HEK293 (cell line): ENCODE data around the gene CYB561D2.

ENCODE experiments used
- CTCF ChIA-PET: fragments of 350-600 bp; formaldehyde crosslinking; extraction: SDS; loops from one replicate; lab custom pipeline; 2021; ENCODE audit warnings: antibody characterized with exemption; lab: Yijun Ruan, JAX
- POLR2A ChIA-PET: fragments of 300-600 bp; formaldehyde crosslinking; extraction: SDS; loops from one replicate; lab custom pipeline; 2020; ENCODE audit warnings: antibody characterized with exemption, inconsistent platforms; lab: Yijun Ruan, JAX
- H3K27ac ChIP-seq: fragments of 200-500 bp; sonication (Bioruptor generic); 2 replicates; pipeline ENCODE4 v1.5.1; 2014; ENCODE audit warnings: low read depth, low read length, control low read depth, inconsistent platforms; ENCODE audit errors: extremely low read depth
- H3K36me3 ChIP-seq, 2 experiments: fragments of 200-500 bp in 1 of 2; sonication (Bioruptor generic) in 1 of 2; 1 replicate in 1 of 2; 2 replicates in 1 of 2; pipeline ENCODE4 v1.5.1; 2014 to 2017; ENCODE audit warnings: inconsistent platforms in 2 of 2, low read length in 2 of 2; ENCODE audit not compliant: control insufficient read depth in 2 of 2, insufficient read depth in 1 of 2
- H3K4me1 ChIP-seq: fragments of 200-500 bp; sonication (Bioruptor generic); 2 replicates; pipeline ENCODE4 v1.5.1; 2014; ENCODE audit warnings: mild to moderate bottlenecking, low read length, inconsistent platforms; ENCODE audit not compliant: control insufficient read depth, insufficient read depth
- H3K4me3 ChIP-seq: 2 replicates; pipeline ENCODE4 v1.5.1; 2011; ENCODE audit warnings: low read depth, mild to moderate bottlenecking, control low read depth, low read length, moderate library complexity
- H3K9me3 ChIP-seq: fragments of 200-500 bp; sonication (Bioruptor generic); 2 replicates; pipeline ENCODE4 v1.5.1; 2014; ENCODE audit warnings: low read depth, low read length, inconsistent platforms; ENCODE audit not compliant: control insufficient read depth, insufficient read depth
- BCL11B ChIP-seq: fragments of 450-650 bp; formaldehyde crosslinking; IDR thresholded peaks from 2 replicates; pipeline ENCODE4 v1.5.1; 2016; ENCODE audit warnings: low read depth, missing biosample characterization, missing genetic modification characterization
- EGR2 ChIP-seq: fragments of 450-650 bp; formaldehyde crosslinking; IDR thresholded peaks from 2 replicates; pipeline ENCODE4 v1.5.1; 2016; ENCODE audit warnings: low read depth, missing biosample characterization, missing genetic modification characterization
- GLI4 ChIP-seq: fragments of 450-650 bp; formaldehyde crosslinking; IDR thresholded peaks from 2 replicates; pipeline ENCODE4 v1.5.1; 2016; ENCODE audit warnings: missing biosample characterization, missing genetic modification characterization
- HOXA7 ChIP-seq: sonication (generic); formaldehyde crosslinking; IDR thresholded peaks from 2 replicates; pipeline ENCODE4 v1.8.1; 2022; ENCODE audit warnings: missing genetic modification reagents, borderline replicate concordance
- HOXC10 ChIP-seq: sonication (generic); formaldehyde crosslinking; IDR thresholded peaks from 2 replicates; pipeline ENCODE4 v1.8.1; 2023; ENCODE audit warnings: mild to moderate bottlenecking, missing genetic modification reagents
- KLF16 ChIP-seq: fragments of 450-650 bp; formaldehyde crosslinking; IDR thresholded peaks from 2 replicates; pipeline ENCODE4 v1.5.1; 2017; ENCODE audit warnings: missing biosample characterization, missing genetic modification characterization
- KLF8 ChIP-seq: fragments of 450-650 bp; formaldehyde crosslinking; IDR thresholded peaks from 2 replicates; pipeline ENCODE4 v1.5.1; 2016; ENCODE audit warnings: missing biosample characterization, missing genetic modification characterization
- MEIS1 ChIP-seq: sonication (generic); formaldehyde crosslinking; IDR thresholded peaks from 2 replicates; pipeline ENCODE4 v1.8.1; 2022; ENCODE audit warnings: missing genetic modification reagents, mild to moderate bottlenecking, borderline replicate concordance
- TRIM28 ChIP-seq: IDR thresholded peaks from 2 replicates; pipeline ENCODE4 v1.6.1; 2011; ENCODE audit warnings: low read length, control low read depth, borderline replicate concordance
- YY1 ChIP-seq: fragments of 450-650 bp; formaldehyde crosslinking; IDR thresholded peaks from 2 replicates; pipeline ENCODE4 v1.5.1; 2018; ENCODE audit warnings: missing biosample characterization, missing genetic modification characterization
- ZFHX2 ChIP-seq: fragments of 450-650 bp; formaldehyde crosslinking; conservative IDR thresholded peaks from 2 replicates; pipeline ENCODE4 v1.5.1; 2016; ENCODE audit warnings: missing biosample characterization, missing genetic modification characterization
- ZIC2 ChIP-seq: fragments of 450-650 bp; formaldehyde crosslinking; IDR thresholded peaks from 2 replicates; pipeline ENCODE4 v1.5.1; 2016; ENCODE audit warnings: missing biosample characterization, missing genetic modification characterization
- ZNF214 ChIP-seq: fragments of 450-650 bp; formaldehyde crosslinking; IDR thresholded peaks from 2 replicates; pipeline ENCODE4 v1.5.1; 2017; ENCODE audit warnings: missing biosample characterization, mild to moderate bottlenecking, missing genetic modification characterization, borderline replicate concordance
- ZNF266 ChIP-seq: fragments of 450-650 bp; formaldehyde crosslinking; IDR thresholded peaks from 2 replicates; pipeline ENCODE4 v1.5.1; 2016; ENCODE audit warnings: missing biosample characterization, missing genetic modification characterization, low read depth
- ZNF274 ChIP-seq, 2 experiments: fragments of 200-500 bp in 1 of 2; fragments of 450-650 bp in 1 of 2; sonication (Bioruptor generic) in 1 of 2; formaldehyde crosslinking in 1 of 2; IDR thresholded peaks; 2 replicates each; pipeline versions ENCODE4 v1.5.1 to v1.6.1; 2014 to 2016; ENCODE audit warnings: borderline replicate concordance in 1 of 2, inconsistent platforms in 1 of 2, low read length in 1 of 2, missing biosample characterization in 1 of 2, missing genetic modification characterization in 1 of 2
- ZNF391 ChIP-seq: fragments of 450-650 bp; formaldehyde crosslinking; IDR thresholded peaks from 2 replicates; pipeline ENCODE4 v1.5.1; 2016; ENCODE audit warnings: low read depth, missing biosample characterization, missing genetic modification characterization, borderline replicate concordance
- ZNF510 ChIP-seq: fragments of 450-650 bp; formaldehyde crosslinking; IDR thresholded peaks from 2 replicates; pipeline ENCODE4 v1.5.1; 2018; ENCODE audit warnings: mild to moderate bottlenecking, missing genetic modification characterization, missing biosample characterization; ENCODE audit not compliant: insufficient replicate concordance
- ZNF624 ChIP-seq: fragments of 450-650 bp; formaldehyde crosslinking; IDR thresholded peaks from 2 replicates; pipeline ENCODE4 v1.5.1; 2017; ENCODE audit warnings: missing biosample characterization, missing genetic modification characterization
- ZNF670 ChIP-seq: fragments of 450-650 bp; formaldehyde crosslinking; IDR thresholded peaks from 2 replicates; pipeline ENCODE4 v1.5.1; 2016; ENCODE audit warnings: missing biosample characterization, missing genetic modification characterization, low read depth
- ZNF707 ChIP-seq: fragments of 450-650 bp; formaldehyde crosslinking; IDR thresholded peaks from 2 replicates; pipeline ENCODE4 v1.5.1; 2016; ENCODE audit warnings: missing biosample characterization, missing genetic modification characterization
- ZSCAN16 ChIP-seq: fragments of 450-650 bp; formaldehyde crosslinking; IDR thresholded peaks from 2 replicates; pipeline ENCODE4 v1.5.1; 2016; ENCODE audit warnings: missing biosample characterization, missing genetic modification characterization
- ZXDB ChIP-seq: fragments of 450-650 bp; formaldehyde crosslinking; IDR thresholded peaks from 2 replicates; pipeline ENCODE4 v1.5.1; 2016; ENCODE audit warnings: missing biosample characterization, missing genetic modification characterization
- TF ChIP-seq, protein P1 (sequence below): fragments of 450-650 bp; formaldehyde crosslinking; IDR thresholded peaks from 2 replicates; pipeline ENCODE4 v1.5.1; 2016; ENCODE audit warnings: missing biosample characterization, missing genetic modification characterization
- TF ChIP-seq, protein P2 (sequence below): fragments of 450-650 bp; formaldehyde crosslinking; IDR thresholded peaks from 2 replicates; pipeline ENCODE4 v1.5.1; 2017; ENCODE audit warnings: missing biosample characterization, missing genetic modification characterization
- TF ChIP-seq, protein P3 (sequence below): fragments of 450-650 bp; formaldehyde crosslinking; IDR thresholded peaks from 2 replicates; pipeline ENCODE4 v1.5.1; 2016; ENCODE audit warnings: missing biosample characterization, missing genetic modification characterization, low read depth
- TF ChIP-seq, protein P4 (sequence below): fragments of 450-650 bp; formaldehyde crosslinking; IDR thresholded peaks from 2 replicates; pipeline ENCODE4 v1.5.1; 2016; ENCODE audit warnings: missing biosample characterization, missing genetic modification characterization, low read depth
- TF ChIP-seq, protein P5 (sequence below): fragments of 450-650 bp; formaldehyde crosslinking; conservative IDR thresholded peaks from 2 replicates; pipeline ENCODE4 v1.5.1; 2016; ENCODE audit warnings: low read depth, missing biosample characterization, missing genetic modification characterization

CYB561D2 gene

DNA sequence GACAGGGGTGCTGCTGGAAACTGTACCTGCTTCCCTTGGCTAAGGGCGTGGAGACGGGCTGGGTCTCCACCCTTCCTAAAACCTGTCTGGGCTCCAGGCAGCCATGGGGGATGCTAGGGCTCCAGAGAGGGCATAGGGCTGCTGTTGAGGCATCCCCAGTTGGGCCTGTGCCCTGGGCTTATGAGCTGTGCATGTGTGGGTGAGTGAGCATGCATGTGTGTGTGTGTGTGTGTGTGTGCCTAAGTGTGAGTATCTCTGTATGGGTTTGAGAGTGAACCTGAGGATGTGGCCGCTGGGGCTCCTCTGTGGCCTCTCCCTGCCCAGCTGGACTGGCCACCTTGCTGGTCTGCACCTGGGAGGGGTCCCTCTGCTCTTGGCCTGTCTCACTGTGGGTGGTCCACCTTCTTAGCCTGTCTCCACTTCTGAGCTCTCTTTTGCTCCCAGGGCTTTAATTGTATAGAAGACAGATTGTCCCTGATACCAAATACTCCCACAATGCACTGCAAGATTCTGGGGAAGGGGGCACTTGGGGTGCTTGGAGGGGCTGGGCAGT is 20.5 kb downstream of the CYB561D2 start:
- Histone ChIP-seq H3K9me3 (no peaks in the 10 kb centered on the region), H3K36me3 (no peaks in the 10 kb centered on the region), H3K4me1 (no peaks in the 10 kb centered on the region), H3K4me3 (no peak overlapping the region), H3K27ac (no peak overlapping the region; the same call in 1 of the 2 replicates)
- POLR2A ChIA-PET: interaction anchor here (1.0 kb wide), 1 partner anchor 171 kb away, joined by 3 read pairs; no protein-coding TSS in a partner anchor
- CTCF ChIA-PET: interaction anchor here (0.6 to 1.0 kb wide), 5 partner anchors 23 to 1402 kb away, joined by 3 read pairs; no protein-coding TSS in a partner anchor
- TF ChIP-seq ZNF624 (tag by site-specific recombination) (no peak), ZNF214 (no peak), KLF16 (tag by site-specific recombination) (no peak), KLF8 (tag by site-specific recombination) (no peak), MEIS1 (CRISPR knock-in tag) (no peak), EGR2 (tag by site-specific recombination) (peak; percentile 74), ZNF274 (IDR thresholded peaks at IDR 0.05; ENCODE audit: low read length) (no peak), ZNF274 (tag by site-specific recombination; IDR thresholded peaks at IDR 0.05; ENCODE audit: borderline replicate concordance) (no peak), ZSCAN16 (tag by site-specific recombination) (no peak), ZNF707 (tag by site-specific recombination) (no peak), ZNF391 (tag by site-specific recombination) (no peak), ZNF266 (tag by site-specific recombination) (no peak), YY1 (tag by site-specific recombination) (no peak), HOXA7 (CRISPR knock-in tag) (no peak), GLI4 (tag by site-specific recombination) (no peak), ZNF670 (tag by site-specific recombination) (no peak), HOXC10 (no peak), BCL11B (tag by site-specific recombination) (no peak), ZFHX2 (tag by site-specific recombination) (peak; percentile 95), ZNF510 (tag by site-specific recombination) (no peak), ZIC2 (tag by site-specific recombination) (peak; percentile 55; the same call in 1 of the 2 replicates), ZXDB (tag by site-specific recombination) (no peak), TRIM28 (no peak)
- TF ChIP-seq, protein P1, sequence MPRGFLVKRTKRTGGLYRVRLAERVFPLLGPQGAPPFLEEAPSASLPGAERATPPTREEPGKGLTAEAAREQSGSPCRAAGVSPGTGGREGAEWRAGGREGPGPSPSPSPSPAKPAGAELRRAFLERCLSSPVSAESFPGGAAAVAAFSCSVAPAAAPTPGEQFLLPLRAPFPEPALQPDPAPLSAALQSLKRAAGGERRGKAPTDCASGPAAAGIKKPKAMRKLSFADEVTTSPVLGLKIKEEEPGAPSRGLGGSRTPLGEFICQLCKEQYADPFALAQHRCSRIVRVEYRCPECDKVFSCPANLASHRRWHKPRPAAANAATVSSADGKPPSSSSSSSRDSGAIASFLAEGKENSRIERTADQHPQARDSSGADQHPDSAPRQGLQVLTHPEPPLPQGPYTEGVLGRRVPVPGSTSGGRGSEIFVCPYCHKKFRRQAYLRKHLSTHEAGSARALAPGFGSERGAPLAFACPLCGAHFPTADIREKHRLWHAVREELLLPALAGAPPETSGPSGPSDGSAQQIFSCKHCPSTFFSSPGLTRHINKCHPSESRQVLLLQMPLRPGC: no peak
- TF ChIP-seq, protein P2, sequence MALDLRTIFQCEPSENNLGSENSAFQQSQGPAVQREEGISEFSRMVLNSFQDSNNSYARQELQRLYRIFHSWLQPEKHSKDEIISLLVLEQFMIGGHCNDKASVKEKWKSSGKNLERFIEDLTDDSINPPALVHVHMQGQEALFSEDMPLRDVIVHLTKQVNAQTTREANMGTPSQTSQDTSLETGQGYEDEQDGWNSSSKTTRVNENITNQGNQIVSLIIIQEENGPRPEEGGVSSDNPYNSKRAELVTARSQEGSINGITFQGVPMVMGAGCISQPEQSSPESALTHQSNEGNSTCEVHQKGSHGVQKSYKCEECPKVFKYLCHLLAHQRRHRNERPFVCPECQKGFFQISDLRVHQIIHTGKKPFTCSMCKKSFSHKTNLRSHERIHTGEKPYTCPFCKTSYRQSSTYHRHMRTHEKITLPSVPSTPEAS: peak; percentile 43
- TF ChIP-seq, protein P3, sequence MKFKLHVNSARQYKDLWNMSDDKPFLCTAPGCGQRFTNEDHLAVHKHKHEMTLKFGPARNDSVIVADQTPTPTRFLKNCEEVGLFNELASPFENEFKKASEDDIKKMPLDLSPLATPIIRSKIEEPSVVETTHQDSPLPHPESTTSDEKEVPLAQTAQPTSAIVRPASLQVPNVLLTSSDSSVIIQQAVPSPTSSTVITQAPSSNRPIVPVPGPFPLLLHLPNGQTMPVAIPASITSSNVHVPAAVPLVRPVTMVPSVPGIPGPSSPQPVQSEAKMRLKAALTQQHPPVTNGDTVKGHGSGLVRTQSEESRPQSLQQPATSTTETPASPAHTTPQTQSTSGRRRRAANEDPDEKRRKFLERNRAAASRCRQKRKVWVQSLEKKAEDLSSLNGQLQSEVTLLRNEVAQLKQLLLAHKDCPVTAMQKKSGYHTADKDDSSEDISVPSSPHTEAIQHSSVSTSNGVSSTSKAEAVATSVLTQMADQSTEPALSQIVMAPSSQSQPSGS (tag by site-specific recombination): no peak
- TF ChIP-seq, protein P4, sequence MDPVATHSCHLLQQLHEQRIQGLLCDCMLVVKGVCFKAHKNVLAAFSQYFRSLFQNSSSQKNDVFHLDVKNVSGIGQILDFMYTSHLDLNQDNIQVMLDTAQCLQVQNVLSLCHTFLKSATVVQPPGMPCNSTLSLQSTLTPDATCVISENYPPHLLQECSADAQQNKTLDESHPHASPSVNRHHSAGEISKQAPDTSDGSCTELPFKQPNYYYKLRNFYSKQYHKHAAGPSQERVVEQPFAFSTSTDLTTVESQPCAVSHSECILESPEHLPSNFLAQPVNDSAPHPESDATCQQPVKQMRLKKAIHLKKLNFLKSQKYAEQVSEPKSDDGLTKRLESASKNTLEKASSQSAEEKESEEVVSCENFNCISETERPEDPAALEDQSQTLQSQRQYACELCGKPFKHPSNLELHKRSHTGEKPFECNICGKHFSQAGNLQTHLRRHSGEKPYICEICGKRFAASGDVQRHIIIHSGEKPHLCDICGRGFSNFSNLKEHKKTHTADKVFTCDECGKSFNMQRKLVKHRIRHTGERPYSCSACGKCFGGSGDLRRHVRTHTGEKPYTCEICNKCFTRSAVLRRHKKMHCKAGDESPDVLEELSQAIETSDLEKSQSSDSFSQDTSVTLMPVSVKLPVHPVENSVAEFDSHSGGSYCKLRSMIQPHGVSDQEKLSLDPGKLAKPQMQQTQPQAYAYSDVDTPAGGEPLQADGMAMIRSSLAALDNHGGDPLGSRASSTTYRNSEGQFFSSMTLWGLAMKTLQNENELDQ (tag by site-specific recombination): no peak
- TF ChIP-seq, protein P5, sequence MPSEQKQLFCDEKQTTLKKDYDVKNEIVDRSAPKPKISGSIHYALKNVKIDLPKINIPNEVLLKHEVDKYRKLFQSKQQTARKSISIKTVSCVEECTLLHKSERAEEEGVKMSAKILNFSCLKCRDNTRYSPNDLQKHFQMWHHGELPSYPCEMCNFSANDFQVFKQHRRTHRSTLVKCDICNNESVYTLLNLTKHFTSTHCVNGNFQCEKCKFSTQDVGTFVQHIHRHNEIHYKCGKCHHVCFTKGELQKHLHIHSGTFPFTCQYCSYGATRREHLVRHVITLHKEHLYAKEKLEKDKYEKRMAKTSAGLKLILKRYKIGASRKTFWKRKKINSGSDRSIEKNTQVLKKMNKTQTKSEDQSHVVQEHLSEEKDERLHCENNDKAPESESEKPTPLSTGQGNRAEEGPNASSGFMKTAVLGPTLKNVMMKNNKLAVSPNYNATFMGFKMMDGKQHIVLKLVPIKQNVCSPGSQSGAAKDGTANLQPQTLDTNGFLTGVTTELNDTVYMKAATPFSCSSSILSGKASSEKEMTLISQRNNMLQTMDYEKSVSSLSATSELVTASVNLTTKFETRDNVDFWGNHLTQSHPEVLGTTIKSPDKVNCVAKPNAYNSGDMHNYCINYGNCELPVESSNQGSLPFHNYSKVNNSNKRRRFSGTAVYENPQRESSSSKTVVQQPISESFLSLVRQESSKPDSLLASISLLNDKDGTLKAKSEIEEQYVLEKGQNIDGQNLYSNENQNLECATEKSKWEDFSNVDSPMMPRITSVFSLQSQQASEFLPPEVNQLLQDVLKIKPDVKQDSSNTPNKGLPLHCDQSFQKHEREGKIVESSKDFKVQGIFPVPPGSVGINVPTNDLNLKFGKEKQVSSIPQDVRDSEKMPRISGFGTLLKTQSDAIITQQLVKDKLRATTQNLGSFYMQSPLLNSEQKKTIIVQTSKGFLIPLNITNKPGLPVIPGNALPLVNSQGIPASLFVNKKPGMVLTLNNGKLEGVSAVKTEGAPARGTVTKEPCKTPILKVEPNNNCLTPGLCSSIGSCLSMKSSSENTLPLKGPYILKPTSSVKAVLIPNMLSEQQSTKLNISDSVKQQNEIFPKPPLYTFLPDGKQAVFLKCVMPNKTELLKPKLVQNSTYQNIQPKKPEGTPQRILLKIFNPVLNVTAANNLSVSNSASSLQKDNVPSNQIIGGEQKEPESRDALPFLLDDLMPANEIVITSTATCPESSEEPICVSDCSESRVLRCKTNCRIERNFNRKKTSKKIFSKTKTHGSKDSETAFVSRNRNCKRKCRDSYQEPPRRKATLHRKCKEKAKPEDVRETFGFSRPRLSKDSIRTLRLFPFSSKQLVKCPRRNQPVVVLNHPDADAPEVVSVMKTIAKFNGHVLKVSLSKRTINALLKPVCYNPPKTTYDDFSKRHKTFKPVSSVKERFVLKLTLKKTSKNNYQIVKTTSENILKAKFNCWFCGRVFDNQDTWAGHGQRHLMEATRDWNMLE (tag by site-specific recombination): no peak
